Measurements from ENCODE around the gene SLC22A13. TPM values are rescaled to one million over a fixed set of nuclear protein-coding genes. Genes with fewer than 3 reads are reported as not detected.

The SLC22A13 gene
- total RNA-seq, result 0.09 and 0.11 TPM in 2 replicates

GRCh38 chr3:38265604-38266307 is at the start of gene SLC22A13:
Gene SLC22A13 (plus strand): TSS chr3:38265812. CDS start chr3:38265861, 49 bp downstream.

GRCh38 chr3:38281895-38282686 is 16.5 kb downstream of the SLC22A13 start, which contains the start of gene SLC22A14:
Gene SLC22A14 (plus strand): TSS chr3:38282294. CDS start chr3:38306027, 23,733 bp downstream.

Other genes starting within 250 kb of the SLC22A13 start
- 16.5 and 17.7 TPM in 2 replicates for gene PLCD1, start 236.2 kb upstream of the SLC22A13 start, total RNA-seq
- gene DLEC1, start 226.6 kb upstream of the SLC22A13 start, total RNA-seq, result not detected in 2 replicates
- gene ACAA1, start 128.7 kb upstream of the SLC22A13 start, total RNA-seq, result 27.8 and 36.7 TPM in 2 replicates
- 14.7 and 17.4 TPM in 2 replicates for gene MYD88, start 127.2 kb upstream of the SLC22A13 start, total RNA-seq
- 29.7 and 30.8 TPM in 2 replicates for gene OXSR1, start 100.3 kb upstream of the SLC22A13 start, total RNA-seq
- gene SLC22A14, start 16.5 kb downstream of the SLC22A13 start, total RNA-seq, result under 0.01 TPM in 2 replicates
- 0.98 and 2.1 TPM in 2 replicates for gene XYLB, start 81.0 kb downstream of the SLC22A13 start, total RNA-seq
- 4.2 and 5.6 TPM in 2 replicates for gene ACVR2B, start 188.1 kb downstream of the SLC22A13 start, total RNA-seq
- gene EXOG, start 230.5 kb downstream of the SLC22A13 start, total RNA-seq, result 5.9 and 8.8 TPM in 2 replicates

All from dermis lymphatic vessel endothelial cell (primary cell).